Ovary (tissue), 3 donors: Measurements from ENCODE around the gene ACTL6B.

Experiments
- EP300 ChIP-seq: sonication (generic); formaldehyde crosslinking; IDR thresholded peaks from one replicate; pipeline ENCODE4 v1.6.1; 2017; ENCODE audit warnings: antibody characterized with exemption
- TF ChIP-seq, protein P1 (sequence below), 3 donors: fragments of 450-650 bp in 2 of 3; fragments of 200-600 bp in 1 of 3; IDR thresholded peaks; one replicate each; pipeline versions ENCODE4 v1.5.1 to v1.8.0; 2016 to 2022; ENCODE audit warnings: antibody characterized with exemption in 3 of 3, mild to moderate bottlenecking in 1 of 3
- donor health status: DM: no; HTN: no; CAD: no.

DNA sequence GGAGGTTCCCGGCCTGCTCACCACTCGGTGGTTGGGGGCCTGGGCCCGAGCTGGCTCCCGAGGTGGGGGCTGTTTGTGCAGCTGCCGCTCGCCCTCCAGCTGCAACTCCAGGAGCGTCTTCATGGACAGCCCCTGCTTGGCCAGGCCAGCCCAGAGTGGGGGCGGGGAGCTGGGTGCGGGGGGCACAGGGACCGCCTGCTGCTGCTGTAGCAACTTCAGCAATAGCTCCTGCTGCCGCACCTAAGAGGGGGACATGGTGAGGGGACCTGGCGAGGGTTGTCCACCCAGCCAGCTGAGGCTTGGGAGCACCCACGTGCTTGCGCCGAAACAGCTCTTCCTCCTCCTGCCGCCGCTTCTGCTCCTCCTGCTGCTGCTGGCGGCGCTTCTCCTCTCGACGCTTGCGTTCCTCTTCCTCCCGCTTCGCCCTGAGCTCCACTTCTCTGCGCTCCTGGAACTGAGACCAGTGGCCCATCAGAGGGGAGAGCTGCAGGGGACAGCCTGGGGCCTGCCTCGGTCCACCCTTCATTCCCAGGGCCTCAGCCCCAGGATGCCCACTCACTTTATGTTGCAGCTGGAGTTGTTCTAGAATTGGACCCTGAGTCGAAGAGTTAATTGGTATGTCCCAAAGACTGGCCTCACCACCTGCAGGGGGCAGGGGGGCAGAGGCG lies 26.9 kb upstream of the ACTL6B start:
- TF ChIP-seq, protein P1, sequence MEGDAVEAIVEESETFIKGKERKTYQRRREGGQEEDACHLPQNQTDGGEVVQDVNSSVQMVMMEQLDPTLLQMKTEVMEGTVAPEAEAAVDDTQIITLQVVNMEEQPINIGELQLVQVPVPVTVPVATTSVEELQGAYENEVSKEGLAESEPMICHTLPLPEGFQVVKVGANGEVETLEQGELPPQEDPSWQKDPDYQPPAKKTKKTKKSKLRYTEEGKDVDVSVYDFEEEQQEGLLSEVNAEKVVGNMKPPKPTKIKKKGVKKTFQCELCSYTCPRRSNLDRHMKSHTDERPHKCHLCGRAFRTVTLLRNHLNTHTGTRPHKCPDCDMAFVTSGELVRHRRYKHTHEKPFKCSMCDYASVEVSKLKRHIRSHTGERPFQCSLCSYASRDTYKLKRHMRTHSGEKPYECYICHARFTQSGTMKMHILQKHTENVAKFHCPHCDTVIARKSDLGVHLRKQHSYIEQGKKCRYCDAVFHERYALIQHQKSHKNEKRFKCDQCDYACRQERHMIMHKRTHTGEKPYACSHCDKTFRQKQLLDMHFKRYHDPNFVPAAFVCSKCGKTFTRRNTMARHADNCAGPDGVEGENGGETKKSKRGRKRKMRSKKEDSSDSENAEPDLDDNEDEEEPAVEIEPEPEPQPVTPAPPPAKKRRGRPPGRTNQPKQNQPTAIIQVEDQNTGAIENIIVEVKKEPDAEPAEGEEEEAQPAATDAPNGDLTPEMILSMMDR (IDR thresholded peaks at IDR 0.05), result no peak
- TF ChIP-seq EP300, result no peak
